HG03039 (cell line): ENCODE data around the gene IKZF2.

ENCODE experiments used
- ATAC-seq: cut with Tn5 transposase; IDR thresholded peaks from one replicate; pipeline ENCODE4 v1.9.1; 2021; ENCODE audit warnings: mild to moderate bottlenecking, moderate library complexity; ENCODE audit not compliant: unreplicated experiment

Gene IKZF2

GRCh38 chr2:213156717-213157116 lies 5.3 kb upstream of the IKZF2 start:
- ATAC-seq = no peak

- ATAC-seq = no peak
Observed at GRCh38 chr2:213152888-213153287, 1.5 kb upstream of the IKZF2 start.

GRCh38 chr2:213152065-213152794 lies 818 bp upstream of the IKZF2 start:
- ATAC-seq = peak; percentile 32

- ATAC-seq = no peak
Observed at GRCh38 chr2:213150315-213151097, 906 bp downstream of the IKZF2 start.

GRCh38 chr2:213149949-213150314 lies 1.5 kb downstream of the IKZF2 start:
- no peak for ATAC-seq

- no peak for ATAC-seq
Observed at GRCh38 chr2:213149294-213149875, 2.0 kb downstream of the IKZF2 start.

GRCh38 chr2:213148572-213149261 lies 2.7 kb downstream of the IKZF2 start:
- ATAC-seq = no peak

GRCh38 chr2:213147538-213147937 lies 3.9 kb downstream of the IKZF2 start:
- no peak for ATAC-seq

GRCh38 chr2:213145715-213146242 lies 5.6 kb downstream of the IKZF2 start:
- ATAC-seq = no peak

GRCh38 chr2:213137064-213137463 lies 14.3 kb downstream of the IKZF2 start:
- ATAC-seq = no peak

- ATAC-seq = no peak
Observed at GRCh38 chr2:213129311-213129710, 22.1 kb downstream of the IKZF2 start.

GRCh38 chr2:213125646-213126347 lies 25.6 kb downstream of the IKZF2 start:
- no peak for ATAC-seq

GRCh38 chr2:213122725-213123124 lies 28.7 kb downstream of the IKZF2 start:
- no peak for ATAC-seq

- no peak for ATAC-seq
Observed at GRCh38 chr2:213121690-213122089, 29.7 kb downstream of the IKZF2 start.

- ATAC-seq = peak; percentile 62
Observed at GRCh38 chr2:213119061-213119809, 32.2 kb downstream of the IKZF2 start.

- no peak for ATAC-seq
Observed at GRCh38 chr2:213108308-213108707, 43.1 kb downstream of the IKZF2 start.

- no peak for ATAC-seq
Observed at GRCh38 chr2:213107728-213108127, 43.7 kb downstream of the IKZF2 start.

GRCh38 chr2:213105212-213105611 lies 46.2 kb downstream of the IKZF2 start:
- ATAC-seq = no peak

GRCh38 chr2:213104903-213105202 lies 46.6 kb downstream of the IKZF2 start:
- no peak for ATAC-seq
